HG03439 (cell line): ENCODE results near the gene RIMS1.
A peak's percentile ranks its signal among the peaks of the same experiment; 100 is the strongest.

Source experiments
- ATAC-seq: cut with Tn5 transposase; IDR thresholded peaks from one replicate; pipeline ENCODE4 v1.9.1; 2021; ENCODE audit warnings: mild to moderate bottlenecking, moderate library complexity; ENCODE audit not compliant: unreplicated experiment

The RIMS1 gene

GRCh38 chr6:72410769-72411168 is 524.4 kb downstream of the RIMS1 start:
- ATAC-seq, result no peak

DNA sequence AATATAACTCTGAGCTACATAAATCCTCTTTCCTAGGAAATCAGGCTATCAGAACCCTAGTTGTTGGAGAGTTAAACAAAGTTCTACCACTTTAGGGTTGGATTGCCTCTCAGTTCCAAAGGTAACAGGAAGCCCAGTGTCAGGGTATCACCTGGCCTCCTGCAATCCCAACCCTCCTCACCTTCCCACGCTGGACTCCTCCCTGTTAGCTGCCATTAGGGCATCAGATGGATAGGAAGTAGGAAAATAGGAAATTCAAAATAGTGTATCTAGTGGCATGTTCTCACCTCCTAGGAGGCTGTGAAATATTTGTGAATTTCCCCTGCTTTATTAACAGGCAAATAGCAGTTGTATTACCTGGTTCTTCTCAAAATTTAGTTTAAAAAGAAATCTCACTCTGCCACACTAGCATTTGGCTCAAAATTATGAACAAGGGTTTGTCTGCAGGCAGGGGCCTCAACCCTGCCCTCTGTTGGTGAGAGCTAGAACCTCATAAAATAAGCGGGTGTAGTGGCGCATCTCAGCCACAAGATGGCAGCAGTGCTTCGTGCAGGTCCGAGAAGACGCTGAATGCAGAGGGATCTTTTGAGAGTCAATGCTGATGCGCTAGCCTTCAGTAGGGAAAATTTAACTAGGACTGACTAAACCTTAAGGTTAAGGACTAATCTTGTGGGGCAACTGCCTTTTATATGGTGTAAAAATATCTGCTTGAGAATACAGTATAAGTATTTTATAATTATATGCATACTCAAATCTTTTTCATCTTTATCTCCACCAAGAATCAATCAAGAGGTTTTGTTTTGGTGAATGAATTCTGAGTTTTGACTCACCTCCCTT is 525.7 kb downstream of the RIMS1 start:
- peak; percentile 81 for ATAC-seq

- ATAC-seq, result no peak
Measured at GRCh38 chr6:72412709-72413044, 526.3 kb downstream of the RIMS1 start.

DNA sequence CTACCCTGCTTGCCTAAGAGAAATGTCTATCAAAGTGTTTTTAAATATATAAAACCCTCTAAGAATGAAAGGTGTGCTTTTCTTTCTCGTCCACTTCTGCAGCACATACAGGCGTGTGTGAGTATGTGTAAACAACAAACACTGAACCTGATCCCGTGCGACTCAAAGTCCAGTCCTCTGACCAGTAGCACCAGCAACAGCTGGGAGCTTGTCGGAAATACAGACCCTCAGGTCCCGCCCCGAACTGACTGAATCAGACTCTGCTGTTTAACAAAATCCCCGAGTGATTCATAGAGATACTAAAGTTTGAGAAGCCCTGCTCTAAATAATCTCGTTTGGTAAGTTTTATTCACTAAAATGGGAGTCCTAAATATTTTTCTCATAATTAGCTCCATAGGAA is 527.5 kb downstream of the RIMS1 start:
- no peak for ATAC-seq

DNA sequence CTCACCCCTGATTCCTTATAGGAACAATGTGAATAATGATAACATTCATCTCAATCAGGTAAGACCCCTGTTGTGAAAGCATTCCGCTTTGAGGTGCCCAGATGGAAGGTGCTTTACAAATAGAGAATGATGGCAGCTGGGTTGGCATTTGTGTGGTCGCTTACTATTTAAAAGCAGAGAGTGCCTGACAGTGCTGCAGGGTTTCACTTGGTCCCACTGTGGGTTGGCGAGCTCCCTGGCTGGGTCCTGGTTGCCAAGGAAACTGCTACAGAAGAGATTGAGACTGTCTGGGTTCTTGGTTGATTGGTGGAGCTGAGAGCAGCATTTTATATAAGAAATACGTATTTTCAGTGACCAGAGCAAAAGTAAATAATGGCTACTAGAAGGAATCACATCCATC is 528.3 kb downstream of the RIMS1 start:
- no peak for ATAC-seq

DNA sequence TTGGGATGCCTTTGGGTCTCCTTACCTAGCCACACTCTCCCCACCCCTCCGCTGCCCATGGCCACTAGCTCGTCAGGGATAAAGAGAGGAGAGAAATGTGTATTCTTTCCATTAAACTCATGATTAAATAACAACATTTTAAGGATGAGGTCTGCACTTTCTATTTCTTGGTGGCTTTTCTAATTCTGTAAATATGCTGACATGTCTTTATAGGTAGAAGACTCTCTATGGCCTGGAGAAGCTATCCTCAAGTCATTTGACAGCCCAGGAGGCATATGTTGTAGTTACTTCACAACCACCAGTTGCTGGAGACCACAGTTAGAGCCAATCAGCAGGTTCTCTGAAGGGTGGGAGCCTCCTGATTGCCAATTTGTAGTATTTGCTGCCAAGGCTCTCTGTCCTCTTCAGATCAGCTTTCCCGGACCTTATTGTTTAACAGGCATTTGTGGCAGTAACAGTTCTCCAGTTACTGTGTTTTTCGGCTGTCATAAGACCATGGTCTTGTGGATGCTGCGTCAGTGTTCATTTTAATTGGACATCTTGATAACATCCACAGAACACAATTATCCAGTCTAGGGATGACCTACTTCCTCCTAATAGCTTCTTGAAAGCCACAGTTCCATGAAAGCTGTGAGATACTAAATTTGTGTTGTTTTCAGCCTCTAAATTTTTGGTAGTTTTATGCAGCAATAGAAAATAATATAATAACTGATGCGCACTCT is 530.6 kb downstream of the RIMS1 start:
- ATAC-seq, result no peak

DNA sequence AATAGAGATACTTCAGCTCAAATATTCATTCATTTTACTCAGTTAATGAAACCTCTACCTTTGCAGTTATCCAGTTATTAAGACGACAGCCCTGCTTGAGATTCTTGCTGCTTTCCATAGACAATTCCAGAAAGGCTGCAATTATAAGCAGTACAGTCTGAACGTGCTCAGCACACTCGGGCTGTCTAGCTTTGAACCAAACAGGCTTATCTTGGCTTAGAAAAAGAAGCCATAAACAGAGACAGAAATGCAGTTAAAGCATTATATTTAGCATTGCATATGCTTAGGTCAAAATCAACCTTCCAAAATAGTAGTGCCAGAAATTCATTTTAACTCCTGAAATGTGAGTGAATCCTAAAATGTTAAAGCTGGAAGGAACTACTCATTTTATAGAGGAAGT is 531.4 kb downstream of the RIMS1 start:
- no peak for ATAC-seq

DNA sequence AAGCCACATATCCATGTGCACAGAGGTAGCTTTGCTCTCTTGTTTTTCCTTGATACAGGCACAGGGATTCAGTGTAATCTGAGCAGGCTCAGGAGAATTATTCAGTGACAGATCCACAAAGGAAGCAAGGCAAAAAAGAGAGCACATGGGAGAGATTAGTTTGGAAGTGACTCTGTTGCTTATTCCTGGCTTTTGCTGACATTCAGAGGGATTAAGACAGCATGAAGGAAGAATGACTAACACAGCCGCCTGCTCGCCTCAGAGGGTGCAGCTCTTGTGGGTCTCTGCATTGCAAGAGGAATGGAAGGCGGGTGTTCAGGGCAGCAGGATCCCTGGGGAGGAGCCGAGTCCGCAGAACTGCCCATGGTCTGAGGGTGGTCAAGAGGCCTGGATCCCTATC is 532.1 kb downstream of the RIMS1 start:
- no peak for ATAC-seq

DNA sequence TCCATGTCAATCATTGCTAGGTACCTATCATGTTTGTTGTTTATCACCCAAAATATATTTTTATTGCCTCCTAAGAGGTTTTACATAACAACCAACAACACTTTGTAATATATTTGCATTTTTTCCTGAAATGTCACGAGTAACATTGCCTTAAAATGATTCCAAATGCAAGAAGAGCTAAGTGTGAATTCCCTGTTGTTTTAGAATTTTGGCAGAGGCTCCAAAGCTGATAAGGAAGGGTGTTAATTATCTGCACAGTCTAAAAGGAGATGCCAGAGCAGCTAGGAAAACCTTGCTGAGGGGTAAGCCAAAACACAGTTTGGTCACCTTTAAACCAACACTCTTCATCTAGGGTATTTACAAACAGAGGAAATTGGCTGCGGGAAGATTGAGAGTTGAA is 533.6 kb downstream of the RIMS1 start:
- ATAC-seq, result no peak

- no peak for ATAC-seq
Measured at GRCh38 chr6:72420409-72420808, 534.1 kb downstream of the RIMS1 start.

DNA sequence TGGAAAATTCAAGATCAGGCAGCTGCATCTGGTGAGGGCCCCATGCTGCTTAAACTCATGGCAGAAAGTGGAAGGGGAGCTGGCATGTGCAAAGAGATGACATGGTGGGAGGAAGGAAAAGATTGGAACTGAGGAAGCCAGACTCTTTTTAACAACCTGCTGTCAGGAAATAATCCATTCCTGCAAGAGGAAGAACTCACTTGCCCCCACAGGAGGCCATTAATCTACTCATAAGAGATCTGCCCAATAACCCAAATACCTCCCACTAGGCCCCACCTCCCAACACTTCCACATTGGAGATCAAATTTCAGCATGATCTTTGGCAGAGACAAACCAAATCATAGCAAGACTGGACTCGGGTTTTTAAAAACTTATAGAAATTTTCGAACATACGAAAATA is 535.0 kb downstream of the RIMS1 start:
- ATAC-seq, result no peak

- no peak for ATAC-seq
Measured at GRCh38 chr6:72422171-72422570, 535.8 kb downstream of the RIMS1 start.

- ATAC-seq, result no peak
Measured at GRCh38 chr6:72424476-72424875, 538.1 kb downstream of the RIMS1 start.

- ATAC-seq, result no peak
Measured at GRCh38 chr6:72425003-72425681, 538.8 kb downstream of the RIMS1 start.

DNA sequence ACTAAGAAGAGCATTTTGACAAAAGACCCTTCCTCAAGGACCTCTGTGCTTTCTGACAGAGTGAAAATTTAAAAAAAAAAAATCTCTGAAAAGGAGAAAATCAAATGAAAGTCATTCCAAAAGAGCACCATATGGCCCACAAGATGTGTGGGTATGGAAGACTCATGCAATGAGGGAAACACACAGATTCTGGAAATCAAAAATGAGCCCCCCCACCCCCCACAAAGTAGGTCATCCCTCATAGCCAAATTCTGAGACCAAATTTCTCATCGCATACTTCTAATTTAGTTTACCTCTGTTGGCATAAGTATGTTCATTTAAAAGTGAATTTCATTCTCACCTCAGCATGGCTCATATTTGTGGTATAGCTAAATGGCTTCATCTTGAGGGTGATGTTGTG is 554.3 kb downstream of the RIMS1 start:
- ATAC-seq, result no peak

DNA sequence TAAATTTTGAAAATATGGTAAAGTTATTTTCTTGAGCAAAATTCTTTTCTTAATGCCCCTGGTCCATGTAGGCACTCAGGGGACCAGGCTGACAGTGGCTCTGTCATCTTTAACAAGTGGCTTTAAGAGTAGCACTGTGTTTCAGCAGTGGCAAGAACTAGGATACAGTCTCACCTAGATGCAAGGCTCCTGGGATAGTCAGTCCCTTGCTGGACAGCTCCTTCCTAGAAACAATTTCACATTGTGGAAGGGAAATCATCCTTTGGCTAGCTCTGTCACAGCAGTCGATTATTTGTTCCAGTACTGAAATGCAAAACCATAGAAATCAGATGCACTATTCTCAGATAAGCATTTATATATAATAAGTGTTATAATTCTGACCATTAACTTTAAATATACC is 560.1 kb downstream of the RIMS1 start:
- no peak for ATAC-seq
